Ascending aorta (tissue), 2 donors: ENCODE data around the gene SLC27A2. TPM values are rescaled to one million over a fixed set of nuclear protein-coding genes. Genes with fewer than 3 reads are reported as not detected.

Experiments
- DNase-seq, 2 donors: peaks; one replicate each; pipeline ENCODE4 v3.0.0-alpha.2; 2019; ENCODE audit warnings: low spot score in 2 of 2
- H3K27ac ChIP-seq, 2 donors: fragments of 200-600 bp; sonication (generic); one replicate each; pipeline ENCODE4 v1.5.1; 2016 to 2017; ENCODE audit warnings: mild to moderate bottlenecking in 1 of 2
- H3K27me3 ChIP-seq: fragments of 200-600 bp; sonication (generic); one replicate; pipeline ENCODE4 v1.5.1; 2017
- H3K36me3 ChIP-seq, 2 donors: fragments of 200-600 bp; sonication (generic); one replicate each; pipeline ENCODE4 v1.5.1; 2016
- H3K4me1 ChIP-seq, 2 donors: fragments of 200-600 bp; sonication (generic); one replicate each; pipeline ENCODE4 v1.5.1; 2016 to 2017; ENCODE audit warnings: mild to moderate bottlenecking in 1 of 2
- H3K4me3 ChIP-seq, 2 donors: fragments of 200-600 bp; sonication (generic); one replicate each; pipeline ENCODE4 v1.5.1; 2016 to 2017; ENCODE audit warnings: mild to moderate bottlenecking in 1 of 2
- H3K9me3 ChIP-seq, 2 donors: fragments of 200-600 bp; sonication (generic); one replicate each; pipeline ENCODE4 v1.5.1; 2016
- CTCF ChIP-seq, 3 experiments: fragments of 200-600 bp in 2 of 3; fragments of 450-650 bp in 1 of 3; sonication (generic) in 2 of 3; IDR thresholded peaks; one replicate each; pipeline ENCODE4 v1.5.1; 2016 to 2019; ENCODE audit warnings: antibody characterized with exemption in 3 of 3, mild to moderate bottlenecking in 1 of 3, moderate library complexity in 1 of 3
- intact Hi-C: fragments of 100-400 bp; cut with DNase I; formaldehyde crosslinking; loops from one replicate; pipeline ENCODE4 v1.15.1; 2023
- total RNA-seq: library from RNA; depleted of rRNA; stranded (reverse); fragments of >200 nt; gene quantifications from one replicate; pipeline ENCODE4 v1.1.0, GENCODE V29; 2016

The SLC27A2 gene
- total RNA-seq, 1 donor from 2014 or later: not detected

- no peak overlapping the region for H3K27ac ChIP-seq
- intact Hi-C loops: no loop called here
- no peaks in the 10 kb centered on the region for H3K36me3 ChIP-seq
- no peak overlapping the region for H3K4me3 ChIP-seq
- TF ChIP-seq CTCF (IDR thresholded peaks at IDR 0.05): no peak
- H3K9me3 ChIP-seq: no peaks in the 10 kb centered on the region
- peaks cover 0 to 9% of the 10 kb centered on the region in 2 donors for H3K4me1 ChIP-seq
- no peak for DNase-seq
- H3K27me3 ChIP-seq: no peaks in the 10 kb centered on the region
These were observed 43.6 kb upstream of the SLC27A2 start for GRCh38 chr15:50138391-50138790.

GRCh38 chr15:50140098-50140497 lies 41.9 kb upstream of the SLC27A2 start:
- no peaks in the 10 kb centered on the region for H3K27me3 ChIP-seq
- no peak for DNase-seq
- no peak overlapping the region for H3K4me3 ChIP-seq
- peaks cover 0 to 3% of the 10 kb centered on the region in 2 donors for H3K4me1 ChIP-seq
- H3K36me3 ChIP-seq: no peaks in the 10 kb centered on the region
- H3K27ac ChIP-seq: no peak overlapping the region
- TF ChIP-seq CTCF (IDR thresholded peaks at IDR 0.05): no peak
- H3K9me3 ChIP-seq: no peaks in the 10 kb centered on the region
- intact Hi-C loops: loop anchor here (10.0 kb wide), 1 partner anchor 245 kb away; no protein-coding TSS in a partner anchor

GRCh38 chr15:50140983-50141382 lies 41.0 kb upstream of the SLC27A2 start:
- Histone ChIP-seq H3K27me3 (no peaks in the 10 kb centered on the region), H3K36me3 (no peaks in the 10 kb centered on the region), H3K27ac (no peak overlapping the region), H3K4me3 (no peak overlapping the region), H3K4me1 (no peaks in the 10 kb centered on the region), H3K9me3 (no peaks in the 10 kb centered on the region)
- no peak for TF ChIP-seq CTCF (IDR thresholded peaks at IDR 0.05)
- no peak for DNase-seq
- intact Hi-C loops: loop anchor here (10.0 kb wide), 1 partner anchor 246 kb away; no protein-coding TSS in a partner anchor

- no peak for DNase-seq
- Histone ChIP-seq H3K9me3 (no peaks in the 10 kb centered on the region), H3K36me3 (no peaks in the 10 kb centered on the region), H3K4me1 (no peaks in the 10 kb centered on the region), H3K4me3 (no peak overlapping the region), H3K27ac (no peak overlapping the region), H3K27me3 (no peaks in the 10 kb centered on the region)
- no peak for TF ChIP-seq CTCF (IDR thresholded peaks at IDR 0.05)
- intact Hi-C loops: loop anchor here (10.0 kb wide), 1 partner anchor 247 kb away; no protein-coding TSS in a partner anchor
These were observed 40.1 kb upstream of the SLC27A2 start for GRCh38 chr15:50141856-50142255.

GRCh38 chr15:50143255-50143860 lies 38.6 kb upstream of the SLC27A2 start:
- no peaks in the 10 kb centered on the region for H3K4me1 ChIP-seq
- DNase-seq: no peak
- H3K36me3 ChIP-seq: no peaks in the 10 kb centered on the region
- no peak overlapping the region for H3K4me3 ChIP-seq
- no peak overlapping the region for H3K27ac ChIP-seq
- TF ChIP-seq CTCF (IDR thresholded peaks at IDR 0.05): no peak
- no peaks in the 10 kb centered on the region for H3K27me3 ChIP-seq
- intact Hi-C loops: loop anchor here (10.0 kb wide), 1 partner anchor 249 kb away; no protein-coding TSS in a partner anchor
- H3K9me3 ChIP-seq: no peaks in the 10 kb centered on the region
